Caco-2 (cell line): Measurements from ENCODE around the gene DHRSX. TPM values are rescaled to one million over a fixed set of nuclear protein-coding genes. Genes with fewer than 3 reads are reported as not detected.
A peak's percentile ranks its signal among the peaks of the same experiment; 100 is the strongest.

Source experiments
- BruUV-seq: library from RNA; stranded (reverse); fragments of 400-500 nt; replicated peaks from 2 replicates; lab custom pipeline; 2021; lab: Mats Ljungman, UMichigan
- CTCF ChIA-PET: fragments of 300-600 bp; sonication (Branson Sonifier 250); formaldehyde crosslinking; loops from one replicate; lab custom pipeline; 2022; ENCODE audit warnings: antibody characterized with exemption; lab: Charles Lee
- POLR2A ChIA-PET: fragments of 300-600 bp; sonication (Branson Sonifier 250); formaldehyde crosslinking; loops from one replicate; lab custom pipeline; 2022; ENCODE audit warnings: antibody characterized with exemption; lab: Charles Lee
- DNase-seq, 2 experiments: peaks; one replicate each; pipeline versions ENCODE4 v3.0.0 to v3.0.0-alpha.2; 2020 to 2022
- H3K27me3 ChIP-seq: replicated peaks from 2 replicates; pipeline ENCODE4 v1.6.0; 2011; ENCODE audit warnings: low read length; ENCODE audit not compliant: control insufficient read depth, insufficient read depth
- H3K36me3 ChIP-seq: 2 replicates; pipeline ENCODE4 v1.5.1; 2011; ENCODE audit warnings: low read length; ENCODE audit not compliant: control insufficient read depth, insufficient read depth
- H3K4me1 ChIP-seq: fragments of 250-450 bp; sonication (Bioruptor Pico); 2 replicates; pipeline ENCODE4 v1.5.1; 2020; ENCODE audit warnings: mild to moderate bottlenecking
- H3K4me3 ChIP-seq: 2 replicates; pipeline ENCODE4 v1.5.1; 2011; ENCODE audit warnings: low read depth, mild to moderate bottlenecking, control low read depth, low read length
- H3K9me3 ChIP-seq: fragments of 250-450 bp; sonication (Bioruptor Pico); 2 replicates; pipeline ENCODE4 v1.5.1; 2020; ENCODE audit warnings: mild to moderate bottlenecking, moderate library complexity
- H3K27ac Mint-ChIP-seq: one replicate; pipeline ENCODE4 v1.8.0; 2022; ENCODE audit warnings: mixed read lengths; ENCODE audit not compliant: unreplicated experiment
- H3K27me3 Mint-ChIP-seq: one replicate; pipeline ENCODE4 v1.8.0; 2022; ENCODE audit warnings: mixed read lengths; ENCODE audit not compliant: insufficient read depth, unreplicated experiment
- H3K36me3 Mint-ChIP-seq: one replicate; pipeline ENCODE4 v1.8.0; 2022; ENCODE audit warnings: mild to moderate bottlenecking, mixed read lengths; ENCODE audit not compliant: insufficient read depth, unreplicated experiment
- H3K4me1 Mint-ChIP-seq: one replicate; pipeline ENCODE4 v1.8.0; 2022; ENCODE audit warnings: low read depth, mixed read lengths; ENCODE audit not compliant: unreplicated experiment
- H3K4me3 Mint-ChIP-seq: one replicate; pipeline ENCODE4 v1.8.0; 2022; ENCODE audit warnings: mild to moderate bottlenecking, moderate library complexity, mixed read lengths; ENCODE audit not compliant: unreplicated experiment
- H3K9me3 Mint-ChIP-seq: one replicate; pipeline ENCODE4 v1.8.0; 2022; ENCODE audit warnings: mixed read lengths; ENCODE audit not compliant: unreplicated experiment
- intact Hi-C: fragments of 100-400 bp; cut with micrococcal nuclease; formaldehyde crosslinking; loops from one replicate; pipeline ENCODE4 v1.10.0; 2022; ENCODE audit not compliant: unreplicated experiment
- total RNA-seq: library from RNA; stranded (reverse); gene quantifications from 2 replicates; pipeline ENCODE4 v1.2.3, GENCODE V29; 2022
- TF ChIP-seq, protein P1 (sequence below), 2 experiments: fragments of 200-600 bp in 1 of 2; IDR thresholded peaks; 1 replicate in 1 of 2; 2 replicates in 1 of 2; pipeline versions ENCODE4 v1.5.1 to v1.8.0; 2011 to 2022; ENCODE audit warnings: antibody characterized with exemption in 1 of 2, control low read depth in 1 of 2, inconsistent platforms in 1 of 2, low read depth in 1 of 2, low read length in 1 of 2, mild to moderate bottlenecking in 1 of 2, moderate library complexity in 1 of 2; ENCODE audit not compliant: insufficient read depth in 1 of 2, severe bottlenecking in 1 of 2, unreplicated experiment in 1 of 2

The DHRSX gene
- total RNA-seq, 1 experiment from 2014 or later: 64.1 TPM

DNA sequence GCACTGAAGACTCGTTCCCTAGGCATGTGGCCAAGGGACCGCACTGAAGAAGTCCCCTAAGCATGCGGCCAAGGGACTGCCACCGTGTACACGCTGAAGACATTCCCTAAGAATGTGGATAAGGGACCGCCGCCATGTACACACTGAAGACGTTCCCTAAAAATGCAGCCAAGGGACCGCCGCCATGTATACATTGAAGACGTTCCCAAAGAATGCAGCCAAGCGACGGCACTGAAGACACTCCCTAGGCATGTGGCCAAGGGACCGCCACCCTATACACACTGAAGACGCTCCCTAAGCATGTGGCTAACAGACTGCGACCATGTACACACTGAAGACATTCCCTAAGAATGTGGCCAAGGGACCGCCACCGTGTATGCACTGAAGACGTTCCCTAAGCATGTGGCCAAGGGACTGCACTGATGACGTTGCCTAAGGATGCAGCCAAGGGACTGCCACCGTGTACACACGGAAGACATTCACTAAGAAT lies 31.5 kb downstream of the DHRSX start:
- intact Hi-C loops: no loop called here
- Histone ChIP-seq H3K36me3 (no peaks in the 10 kb centered on the region), H3K9me3 (no peaks in the 10 kb centered on the region), H3K27me3 (no peaks in the 10 kb centered on the region), H3K4me3 (no peak overlapping the region), H3K4me1 (peaks cover 30% of the 10 kb centered on the region)
- H3K9me3 Mint-ChIP-seq: no peaks in the 10 kb centered on the region
- TF ChIP-seq, protein P1, sequence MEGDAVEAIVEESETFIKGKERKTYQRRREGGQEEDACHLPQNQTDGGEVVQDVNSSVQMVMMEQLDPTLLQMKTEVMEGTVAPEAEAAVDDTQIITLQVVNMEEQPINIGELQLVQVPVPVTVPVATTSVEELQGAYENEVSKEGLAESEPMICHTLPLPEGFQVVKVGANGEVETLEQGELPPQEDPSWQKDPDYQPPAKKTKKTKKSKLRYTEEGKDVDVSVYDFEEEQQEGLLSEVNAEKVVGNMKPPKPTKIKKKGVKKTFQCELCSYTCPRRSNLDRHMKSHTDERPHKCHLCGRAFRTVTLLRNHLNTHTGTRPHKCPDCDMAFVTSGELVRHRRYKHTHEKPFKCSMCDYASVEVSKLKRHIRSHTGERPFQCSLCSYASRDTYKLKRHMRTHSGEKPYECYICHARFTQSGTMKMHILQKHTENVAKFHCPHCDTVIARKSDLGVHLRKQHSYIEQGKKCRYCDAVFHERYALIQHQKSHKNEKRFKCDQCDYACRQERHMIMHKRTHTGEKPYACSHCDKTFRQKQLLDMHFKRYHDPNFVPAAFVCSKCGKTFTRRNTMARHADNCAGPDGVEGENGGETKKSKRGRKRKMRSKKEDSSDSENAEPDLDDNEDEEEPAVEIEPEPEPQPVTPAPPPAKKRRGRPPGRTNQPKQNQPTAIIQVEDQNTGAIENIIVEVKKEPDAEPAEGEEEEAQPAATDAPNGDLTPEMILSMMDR (IDR thresholded peaks at IDR 0.05; ENCODE audit: insufficient read depth in 1 of 2, low read depth in 1 of 2, low read length in 1 of 2, severe bottlenecking in 1 of 2, unreplicated experiment in 1 of 2): no peak
- no TSS peak for BruUV-seq
- H3K27ac Mint-ChIP-seq: peak overlapping the region; percentile 88
- H3K36me3 Mint-ChIP-seq: peaks cover 45% of the 10 kb centered on the region
- no peak overlapping the region for H3K4me3 Mint-ChIP-seq
- no peak for DNase-seq
- ChIA-PET CTCF (no interaction called here), POLR2A (no interaction called here)
- no peaks in the 10 kb centered on the region for H3K27me3 Mint-ChIP-seq
- peaks cover 21% of the 10 kb centered on the region for H3K4me1 Mint-ChIP-seq

DNA sequence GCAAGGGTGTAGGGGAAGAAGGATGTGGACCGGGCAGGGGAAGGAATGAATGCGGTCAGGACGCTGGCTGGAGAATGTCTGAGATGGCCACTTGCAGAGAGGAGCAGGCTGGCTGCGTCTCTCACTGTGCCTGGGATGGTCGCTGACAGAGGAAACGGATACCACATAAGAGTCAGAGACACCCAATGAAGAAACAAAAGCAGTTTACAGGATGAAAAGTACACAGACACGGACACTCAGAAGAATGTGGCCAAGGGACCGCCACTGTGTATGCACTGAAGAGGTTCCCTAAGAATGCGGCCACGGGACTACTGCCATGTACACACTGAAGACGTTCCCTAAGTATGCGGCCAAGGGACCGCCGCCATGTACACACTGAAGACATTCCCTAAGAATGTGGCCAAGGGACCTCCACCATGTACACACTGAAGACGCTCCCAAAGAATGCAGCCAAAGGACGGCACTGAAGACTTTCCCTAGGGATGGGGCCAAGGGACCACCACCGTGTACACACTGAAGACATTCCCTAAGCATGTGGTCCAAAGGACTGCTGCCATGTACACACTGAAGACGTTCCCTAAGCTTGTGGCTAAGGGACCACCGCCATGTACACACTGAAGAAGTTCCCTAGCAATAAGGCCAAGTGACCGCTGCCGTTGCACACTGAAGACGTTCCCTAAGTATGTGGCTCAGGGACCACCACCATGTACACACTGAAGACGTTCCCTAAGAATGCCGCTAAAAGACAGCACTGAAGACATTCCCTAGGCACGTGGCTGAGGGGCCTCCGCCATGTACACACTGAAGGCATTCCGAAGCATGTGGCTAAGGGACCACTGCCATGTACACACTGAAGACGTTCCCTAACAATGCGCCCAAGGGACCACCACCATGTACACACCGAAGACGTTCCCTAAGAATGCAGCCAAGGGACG lies 32.2 kb downstream of the DHRSX start:
- H3K4me1 ChIP-seq: peaks cover 23% of the 10 kb centered on the region
- CTCF ChIA-PET: no interaction called here
- H3K4me3 ChIP-seq: no peak overlapping the region
- H3K4me3 Mint-ChIP-seq: no peak overlapping the region
- POLR2A ChIA-PET: no interaction called here
- H3K27me3 ChIP-seq: no peaks in the 10 kb centered on the region
- H3K27ac Mint-ChIP-seq: peak overlapping the region; percentile 88
- TF ChIP-seq, protein P1 (IDR thresholded peaks at IDR 0.05; ENCODE audit: insufficient read depth in 1 of 2, low read depth in 1 of 2, low read length in 1 of 2, severe bottlenecking in 1 of 2, unreplicated experiment in 1 of 2): no peak
- DNase-seq: no peak
- H3K36me3 ChIP-seq: no peaks in the 10 kb centered on the region
- peaks cover 22% of the 10 kb centered on the region for H3K4me1 Mint-ChIP-seq
- H3K9me3 Mint-ChIP-seq: no peaks in the 10 kb centered on the region
- peaks cover 42% of the 10 kb centered on the region for H3K36me3 Mint-ChIP-seq
- intact Hi-C loops: no loop called here
- H3K27me3 Mint-ChIP-seq: no peaks in the 10 kb centered on the region
- H3K9me3 ChIP-seq: no peaks in the 10 kb centered on the region
- BruUV-seq: no TSS peak

DNA sequence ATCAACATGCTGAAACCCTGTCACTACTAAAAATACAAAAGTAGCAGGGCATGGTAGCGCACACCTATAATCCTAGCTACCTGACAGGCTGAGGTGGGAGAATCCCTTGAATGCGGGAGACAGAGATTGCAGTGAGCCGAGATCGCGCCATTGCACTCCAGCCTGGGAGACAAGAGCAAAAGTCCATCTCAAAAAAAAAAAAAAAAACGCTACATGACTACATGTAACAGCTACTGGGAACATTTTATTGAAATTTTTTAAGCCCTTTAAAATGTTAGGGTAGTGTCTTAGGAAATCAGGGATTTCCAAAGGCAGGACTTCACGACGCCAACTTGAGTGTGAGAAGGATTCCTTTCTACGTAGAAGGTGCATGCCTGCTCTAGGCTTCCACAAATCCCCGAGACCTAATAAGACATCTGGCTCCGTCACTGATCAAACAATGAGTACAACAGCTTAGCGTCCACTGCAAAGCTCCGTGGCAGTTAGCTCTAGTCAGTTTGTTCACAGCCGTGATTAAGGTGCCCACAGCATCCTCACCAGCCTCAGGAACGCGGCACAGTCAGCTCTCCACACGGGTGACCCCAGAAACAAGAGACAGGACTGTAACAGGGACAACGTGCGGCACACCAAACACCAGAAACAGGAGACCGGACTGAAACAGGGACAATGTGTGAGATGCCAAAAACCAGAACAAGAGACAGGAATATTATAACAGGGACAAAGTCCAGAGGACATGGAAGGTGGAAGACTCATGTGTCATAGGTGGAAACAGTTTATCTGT lies 33.7 kb downstream of the DHRSX start:
- H3K9me3 ChIP-seq: no peaks in the 10 kb centered on the region
- POLR2A ChIA-PET: no interaction called here
- H3K36me3 Mint-ChIP-seq: peaks cover 33% of the 10 kb centered on the region
- no peaks in the 10 kb centered on the region for H3K27me3 ChIP-seq
- H3K4me3 Mint-ChIP-seq: peak overlapping the region; percentile 60
- TF ChIP-seq, protein P1 (IDR thresholded peaks at IDR 0.05; ENCODE audit: insufficient read depth in 1 of 2, low read depth in 1 of 2, low read length in 1 of 2, severe bottlenecking in 1 of 2, unreplicated experiment in 1 of 2): no peak
- H3K4me1 ChIP-seq: peaks cover 11% of the 10 kb centered on the region
- DNase-seq: peak in 1 of 2 experiments; percentile 49
- intact Hi-C loops: no loop called here
- H3K27me3 Mint-ChIP-seq: no peaks in the 10 kb centered on the region
- no peak overlapping the region for H3K4me3 ChIP-seq
- no peaks in the 10 kb centered on the region for H3K36me3 ChIP-seq
- peak overlapping the region; percentile 88 for H3K27ac Mint-ChIP-seq
- BruUV-seq: no TSS peak
- CTCF ChIA-PET: no interaction called here
- peaks cover 18% of the 10 kb centered on the region for H3K4me1 Mint-ChIP-seq
- H3K9me3 Mint-ChIP-seq: no peaks in the 10 kb centered on the region
